Measurements from ENCODE around the gene MOB1A. TPM values are rescaled to one million over a fixed set of nuclear protein-coding genes. Genes with fewer than 3 reads are reported as not detected.

The MOB1A gene
- total and polyA plus RNA-seq, 2 of the 13 experiments (the other 11 are each of a cell fraction or from before 2014, with no cell fraction given): 48.2 to 139 TPM

GRCh38 chr2:74179063-74179865, 585 bp upstream of the MOB1A start (continued):
- TF ChIP-seq BORCS8-MEF2B (CRISPR knock-in tag; IDR thresholded peaks at IDR 0.05) (no peak), TOE1 (CRISPR knock-in tag; IDR thresholded peaks at IDR 0.05) (0 out of 2 replicates have a peak, but pooled peaks have one; percentile 2), ATF4 (CRISPR knock-in tag; IDR thresholded peaks at IDR 0.05) (peak in 1 of 2 experiments; percentile 8; a peak in 1 of 4 replicates), SMAD3 (CRISPR knock-in tag; IDR thresholded peaks at IDR 0.05) (0 out of 2 replicates have a peak, but pooled peaks have one; percentile 13), GABPA (IDR thresholded peaks at IDR 0.05; ENCODE audit: low read depth, low read length) (no peak), GABPA (CRISPR knock-in tag; IDR thresholded peaks at IDR 0.05; ENCODE audit: low read depth) (0 out of 2 replicates have a peak, but pooled peaks have one; percentile 63), ZNF775 (CRISPR knock-in tag; IDR thresholded peaks at IDR 0.05; ENCODE audit: borderline replicate concordance) (no peak), ZBTB43 (CRISPR knock-in tag; conservative IDR thresholded peaks at IDR 0.05) (no peak), ZMAT5 (CRISPR knock-in tag; IDR thresholded peaks at IDR 0.05; ENCODE audit: borderline replicate concordance, low read depth) (no peak), RXRB (CRISPR knock-in tag; IDR thresholded peaks at IDR 0.05; ENCODE audit: borderline replicate concordance) (no peak), ZNF547 (CRISPR knock-in tag; IDR thresholded peaks at IDR 0.05) (peak; percentile 13; the same call in 1 of the 2 replicates), ZFP91 (CRISPR knock-in tag; IDR thresholded peaks at IDR 0.05; ENCODE audit: borderline replicate concordance) (no peak), ZBTB21 (CRISPR knock-in tag; IDR thresholded peaks at IDR 0.05) (no peak), SKI (IDR thresholded peaks at IDR 0.05; ENCODE audit: partially characterized antibody) (no peak), BCLAF1 (IDR thresholded peaks at IDR 0.05) (no peak), ZNF597 (CRISPR knock-in tag; IDR thresholded peaks at IDR 0.05) (no peak), AGO1 (IDR thresholded peaks at IDR 0.05; ENCODE audit: low read depth, low read length, poor library complexity, severe bottlenecking) (no peak), PHF5A (CRISPR knock-in tag; IDR thresholded peaks at IDR 0.05; ENCODE audit: low read depth, unreplicated experiment) (no peak), CHD4 (IDR thresholded peaks at IDR 0.05; ENCODE audit: borderline replicate concordance, low read length) (peak; percentile 79), ERF (CRISPR knock-in tag; IDR thresholded peaks at IDR 0.05) (no peak; the same call in 1 of the 2 replicates), ZNF30 (CRISPR knock-in tag; IDR thresholded peaks at IDR 0.05) (no peak)
